Measurements from ENCODE around the gene CWH43.
"Not testable (repeated sequence)": the region's sequence is repeated elsewhere in the genome, so short reads cannot be mapped to it uniquely, and the experiment has no call there.

DNA sequence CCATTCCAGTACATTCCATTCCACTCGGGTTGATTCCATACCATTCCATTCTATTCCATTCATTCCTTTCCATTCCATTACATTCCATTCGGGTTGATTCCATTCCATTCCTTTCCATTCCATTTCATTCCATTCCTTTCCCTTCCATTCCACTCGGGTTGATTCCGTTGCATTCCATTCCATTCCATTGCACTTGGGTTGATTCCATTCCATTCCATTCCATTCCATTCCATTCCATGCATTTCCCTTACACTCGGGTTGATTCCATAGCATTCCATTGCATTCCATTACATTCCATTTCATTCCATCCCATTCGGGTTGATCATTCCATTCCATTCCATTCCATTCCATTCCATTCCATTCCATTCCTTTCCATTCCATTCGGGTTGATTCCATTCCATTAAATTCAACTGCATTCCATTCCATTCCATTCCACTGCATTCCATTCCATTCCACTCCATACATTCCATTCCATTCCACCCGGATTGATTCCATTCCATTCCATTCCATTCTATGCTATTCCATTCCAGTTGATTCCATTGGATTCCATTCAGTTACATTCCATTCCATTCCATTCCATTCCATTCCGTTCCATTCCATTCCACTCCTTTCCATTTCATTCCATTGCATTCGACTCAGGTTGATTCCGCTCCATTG, 119.3 kb downstream of the CWH43 start:
- not testable (repeated sequence) for TF ChIP-seq POLR2A, CTCF (IDR thresholded peaks at IDR 0.05)

All from ovary (tissue), 3 donors.